Right lobe of liver (tissue), 6 donors: ENCODE results near the gene CROT. TPM values are rescaled to one million over a fixed set of nuclear protein-coding genes. Genes with fewer than 3 reads are reported as not detected.

Experiments used
- ATAC-seq, 4 donors: fragments of 200-7000 bp; cut with Tn5 transposase; one replicate each; pipeline ENCODE4 v1.9.1; 2020; ENCODE audit warnings: mild to moderate bottlenecking in 4 of 4, moderate library complexity in 4 of 4
- DNase-seq, 3 donors: peaks; one replicate each; pipeline ENCODE4 v3.0.0-alpha.2; 2020
- H3K27ac ChIP-seq, 3 donors: fragments of 200-600 bp; one replicate each; pipeline ENCODE4 v1.8.0; 2022
- H3K27me3 ChIP-seq, 2 donors: fragments of 200-600 bp; one replicate each; pipeline ENCODE4 v1.8.0; 2022
- H3K36me3 ChIP-seq, 4 donors: fragments of 200-600 bp; sonication (generic) in 1 of 4; one replicate each; pipeline versions ENCODE4 v1.5.1 to v1.8.0; 2017 to 2022; ENCODE audit warnings: control low read depth in 1 of 4
- H3K4me1 ChIP-seq, 4 donors: fragments of 200-600 bp; sonication (generic) in 1 of 4; one replicate each; pipeline versions ENCODE4 v1.5.1 to v1.8.0; 2017 to 2022; ENCODE audit warnings: control low read depth in 1 of 4
- H3K4me3 ChIP-seq, 3 donors: fragments of 200-600 bp; one replicate each; pipeline ENCODE4 v1.8.0; 2022
- H3K9me3 ChIP-seq, 4 donors: fragments of 200-600 bp; sonication (generic) in 1 of 4; one replicate each; pipeline versions ENCODE4 v1.5.1 to v1.8.0; 2017 to 2022; ENCODE audit warnings: control low read depth in 1 of 4
- POLR2A ChIP-seq: fragments of 450-650 bp; IDR thresholded peaks from one replicate; pipeline ENCODE4 v1.6.1; 2017; ENCODE audit warnings: antibody characterized with exemption, mild to moderate bottlenecking
- WGBS: methylation state at CpG from one replicate; pipeline ENCODE4 v1.1.6; 2018; ENCODE audit warnings: low coverage, low lambda C conversion rate; ENCODE audit not compliant: insufficient coverage; ENCODE audit errors: missing lambda C conversion rate; 5-methylcytosine and 5-hydroxymethylcytosine counted together
- intact Hi-C, 2 donors: fragments of 100-400 bp; cut with DNase I; formaldehyde crosslinking; loops; one replicate each; pipeline versions ENCODE4 v1.11.2 to v1.14.1; 2022
- total RNA-seq, 6 experiments: library from RNA; depleted of rRNA in 2 of 6; stranded (reverse); fragments of >200 nt in 2 of 6; fragmentation: NEBNext Ultra II Directional in 3 of 6; extraction: Animal tissue kit (Norgen Biotek cat#: 25700) in 3 of 6; gene quantifications; one replicate each; pipeline versions ENCODE4 v1.1.0 to v1.2.4, GENCODE V29; 2016 to 2023
- TF ChIP-seq, protein P1 (sequence below), 4 donors: fragments of 200-600 bp in 3 of 4; fragments of 450-650 bp in 1 of 4; IDR thresholded peaks; one replicate each; pipeline versions ENCODE4 v1.5.1 to v1.8.0; 2016 to 2022; ENCODE audit warnings: antibody characterized with exemption in 4 of 4, mild to moderate bottlenecking in 2 of 4
- donor health status: DM: no; HTN: yes; CAD: no.
- donor health status: DM: no; HTN: no; CAD: no.
- donor health status: DM: no; HTN: no; CAD: no.
- donor health status: DM: no; HTN: yes; CAD: no.
- donor health status: DM: no; HTN: yes; CAD: no.

CROT gene
- total RNA-seq, 6 experiments from 2014 or later, result 11.5 to 24.7 (median 17.3) TPM

DNA sequence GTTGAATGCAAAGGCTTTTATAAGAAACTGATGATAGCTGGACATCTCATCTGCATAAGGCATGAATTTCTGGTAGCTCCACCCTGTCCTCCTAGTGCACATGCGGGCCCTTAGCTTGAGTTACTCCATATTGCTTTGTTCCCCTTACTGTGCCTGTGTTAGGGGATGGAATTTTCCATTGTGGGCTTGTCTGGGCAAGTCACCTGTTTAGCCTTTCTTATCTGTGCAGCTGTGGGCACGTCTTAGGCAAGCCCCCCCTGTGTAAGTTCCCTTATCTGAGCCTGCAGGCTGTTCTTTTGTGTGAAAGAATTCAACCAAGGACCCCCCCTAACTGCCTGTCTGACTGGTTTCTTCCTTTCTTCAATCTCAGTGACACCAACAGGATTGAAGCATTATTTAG lies 14.5 kb upstream of the CROT start:
- TF ChIP-seq, protein P1, sequence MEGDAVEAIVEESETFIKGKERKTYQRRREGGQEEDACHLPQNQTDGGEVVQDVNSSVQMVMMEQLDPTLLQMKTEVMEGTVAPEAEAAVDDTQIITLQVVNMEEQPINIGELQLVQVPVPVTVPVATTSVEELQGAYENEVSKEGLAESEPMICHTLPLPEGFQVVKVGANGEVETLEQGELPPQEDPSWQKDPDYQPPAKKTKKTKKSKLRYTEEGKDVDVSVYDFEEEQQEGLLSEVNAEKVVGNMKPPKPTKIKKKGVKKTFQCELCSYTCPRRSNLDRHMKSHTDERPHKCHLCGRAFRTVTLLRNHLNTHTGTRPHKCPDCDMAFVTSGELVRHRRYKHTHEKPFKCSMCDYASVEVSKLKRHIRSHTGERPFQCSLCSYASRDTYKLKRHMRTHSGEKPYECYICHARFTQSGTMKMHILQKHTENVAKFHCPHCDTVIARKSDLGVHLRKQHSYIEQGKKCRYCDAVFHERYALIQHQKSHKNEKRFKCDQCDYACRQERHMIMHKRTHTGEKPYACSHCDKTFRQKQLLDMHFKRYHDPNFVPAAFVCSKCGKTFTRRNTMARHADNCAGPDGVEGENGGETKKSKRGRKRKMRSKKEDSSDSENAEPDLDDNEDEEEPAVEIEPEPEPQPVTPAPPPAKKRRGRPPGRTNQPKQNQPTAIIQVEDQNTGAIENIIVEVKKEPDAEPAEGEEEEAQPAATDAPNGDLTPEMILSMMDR (IDR thresholded peaks at IDR 0.05), result no peak
- TF ChIP-seq POLR2A, result no peak
- H3K4me1 ChIP-seq, result peaks cover 0 to 19% (median 8%) of the 10 kb centered on the region in 4 donors

DNA sequence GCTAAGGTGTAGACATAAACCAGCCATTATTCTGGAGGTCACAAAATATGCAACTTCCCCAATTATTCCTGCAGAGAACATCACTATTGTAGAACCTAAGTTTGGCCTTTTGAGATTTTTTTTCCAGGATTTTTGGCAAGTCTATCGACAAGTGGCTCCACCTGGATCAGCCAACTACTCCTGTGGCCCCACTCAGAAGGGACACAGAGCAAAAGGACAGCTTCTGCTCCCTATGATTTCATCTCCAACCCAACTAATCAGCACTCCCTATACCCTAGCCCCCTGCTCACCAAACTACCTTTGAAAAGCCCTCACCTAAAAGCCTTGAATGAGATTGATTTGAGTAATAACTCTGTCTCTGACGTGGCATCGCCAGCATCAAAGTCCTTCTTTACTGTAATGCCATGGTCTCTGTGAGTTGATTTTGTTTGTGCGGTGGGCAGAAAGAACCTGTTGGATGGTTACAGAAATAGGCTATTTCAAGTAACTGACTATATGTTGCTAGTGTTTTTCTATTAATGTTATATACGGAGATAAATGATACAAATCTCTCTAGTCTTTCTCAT lies 13.7 kb upstream of the CROT start:
- Histone ChIP-seq H3K27me3 (no peaks in the 10 kb centered on the region), H3K36me3 (no peaks in the 10 kb centered on the region), H3K4me1 (peaks cover 0 to 19% (median 8%) of the 10 kb centered on the region in 4 donors), H3K27ac (peak overlapping the region; percentile 55 to 58 (median 57)), H3K4me3 (no peak overlapping the region), H3K9me3 (peaks cover 0 to 24% (median 3%) of the 10 kb centered on the region in 4 donors)
- no peak for TF ChIP-seq POLR2A
- TF ChIP-seq, protein P1 (IDR thresholded peaks at IDR 0.05), result no peak
- intact Hi-C loops, result no loop called here
- 27% methylated on average over 5 of the region's 5 CpGs for WGBS
- ATAC-seq, result peak; percentile 18 to 67 (median 54)
- DNase-seq, result no peak

More for the DNA sequence above, 14.5 kb upstream of the CROT start:
- no peak overlapping the region for H3K27ac ChIP-seq
- ATAC-seq, result no peak
- WGBS, result 13% methylated on average over 1 of the region's 2 CpGs
- no peak overlapping the region for H3K4me3 ChIP-seq
- peaks cover 0 to 24% (median 3%) of the 10 kb centered on the region in 4 donors for H3K9me3 ChIP-seq
- intact Hi-C loops, result no loop called here
- H3K36me3 ChIP-seq, result no peaks in the 10 kb centered on the region
- H3K27me3 ChIP-seq, result no peaks in the 10 kb centered on the region
- DNase-seq, result no peak

GRCh38 chr7:87332321-87332720 lies 13.1 kb upstream of the CROT start:
- H3K27ac ChIP-seq, result peak overlapping the region; percentile 55 to 58 (median 57)
- peaks cover 0 to 19% (median 8%) of the 10 kb centered on the region in 4 donors for H3K4me1 ChIP-seq
- 22% methylated on average over 2 of the region's 2 CpGs for WGBS
- TF ChIP-seq, protein P1 (IDR thresholded peaks at IDR 0.05), result no peak
- TF ChIP-seq POLR2A, result no peak
- no peaks in the 10 kb centered on the region for H3K27me3 ChIP-seq
- H3K4me3 ChIP-seq, result no peak overlapping the region
- intact Hi-C loops, result no loop called here
- ATAC-seq (peak; percentile 60 to 86 (median 80)), DNase-seq (no peak)
- peaks cover 0 to 21% (median 3%) of the 10 kb centered on the region in 4 donors for H3K9me3 ChIP-seq
- no peaks in the 10 kb centered on the region for H3K36me3 ChIP-seq

DNA sequence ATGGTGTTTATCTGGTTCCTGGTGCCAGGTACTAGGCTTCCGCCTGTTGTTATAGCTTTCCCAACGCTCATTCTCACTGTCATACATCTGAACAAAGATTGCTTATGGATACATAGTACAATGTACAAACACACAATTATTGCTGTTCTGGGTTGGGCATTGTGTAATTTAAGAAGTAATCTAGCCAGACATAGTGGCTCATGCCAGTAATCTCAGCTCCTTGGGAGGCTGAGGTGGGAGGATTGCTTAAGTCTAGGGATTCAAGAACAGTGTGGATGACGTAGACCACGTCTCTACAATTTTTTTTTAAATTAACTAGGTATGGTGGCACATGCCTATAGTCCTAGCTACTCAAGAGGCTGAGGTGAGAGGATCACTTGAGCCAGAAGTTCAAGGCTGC lies 9.3 kb upstream of the CROT start:
- H3K4me3 ChIP-seq, result no peak overlapping the region
- no peaks in the 10 kb centered on the region for H3K36me3 ChIP-seq
- no peak overlapping the region for H3K27ac ChIP-seq
- H3K9me3 ChIP-seq, result no peaks in the 10 kb centered on the region
- DNase-seq, result no peak
- H3K27me3 ChIP-seq, result no peaks in the 10 kb centered on the region
- WGBS, result 90% methylated on average over 4 of the region's 4 CpGs
- intact Hi-C loops, result no loop called here
- TF ChIP-seq POLR2A, result no peak
- TF ChIP-seq, protein P1 (IDR thresholded peaks at IDR 0.05), result no peak
- peaks cover 0 to 40% (median 19%) of the 10 kb centered on the region in 4 donors for H3K4me1 ChIP-seq
- ATAC-seq, result no peak
